GM12878 (cell line): ENCODE results near the gene AATF. TPM values are rescaled to one million over a fixed set of nuclear protein-coding genes. Genes with fewer than 3 reads are reported as not detected.

Experiments
- ATAC-seq: fragments of 200-7000 bp; cut with Tn5 transposase; 3 replicates; pipeline ENCODE4 v1.9.1; 2020; ENCODE audit warnings: mild to moderate bottlenecking, moderate library complexity
- BruUV-seq: library from RNA; stranded (reverse); fragments of 400-500 nt; replicated peaks from 2 replicates; lab custom pipeline; 2021; lab: Mats Ljungman, UMichigan
- CTCF ChIA-PET: fragments of 300-600 bp; sonication (Branson Sonifier 250); formaldehyde crosslinking; extraction: SDS; loops from one replicate; lab custom pipeline; 2021; ENCODE audit warnings: inconsistent platforms; lab: Yijun Ruan, JAX
- POLR2A ChIA-PET: fragments of 350-600 bp; formaldehyde crosslinking; extraction: SDS; loops from one replicate; lab custom pipeline; 2021; ENCODE audit warnings: inconsistent platforms; lab: Charles Lee
- RAD21 ChIA-PET: fragments of 300-600 bp; sonication (Branson Sonifier 250); formaldehyde crosslinking; loops from one replicate; lab custom pipeline; 2023; ENCODE audit warnings: antibody characterized with exemption; ENCODE audit not compliant: unreplicated experiment; lab: Charles Lee
- SMC1A ChIA-PET: fragments of 300-600 bp; sonication (Branson Sonifier 250); formaldehyde crosslinking; loops from one replicate; lab custom pipeline; 2023; ENCODE audit not compliant: unreplicated experiment, uncharacterized antibody; lab: Charles Lee
- DNase-seq: peaks from one replicate; pipeline ENCODE4 v3.0.0-alpha.2; 2011; ENCODE audit warnings: low read depth, low spot score
- FAIRE-seq: peaks from 3 replicates; lab custom pipeline; 2011; peaks lifted over from hg19 to GRCh38; lab: Jason Lieb, UNC
- H2AFZ ChIP-seq: 2 replicates; pipeline ENCODE4 v1.6.0; 2011; ENCODE audit warnings: low read depth, low read length, control low read depth; ENCODE audit not compliant: control insufficient read depth
- H3K27ac ChIP-seq: 2 replicates; pipeline ENCODE4 v1.5.1; 2011; ENCODE audit warnings: control low read depth; ENCODE audit not compliant: control insufficient read depth, insufficient read depth
- H3K27me3 ChIP-seq, 2 experiments: replicated peaks in 1 of 2; 2 replicates each; pipeline versions ENCODE4 v1.6.0 to v1.6.1; 2011; ENCODE audit warnings: low read length in 1 of 2; ENCODE audit not compliant: control insufficient read depth in 2 of 2, insufficient read depth in 2 of 2
- H3K36me3 ChIP-seq, 2 experiments: 2 replicates each; pipeline ENCODE4 v1.5.1; 2011; ENCODE audit warnings: low read length in 1 of 2; ENCODE audit not compliant: control insufficient read depth in 2 of 2, insufficient read depth in 2 of 2
- H3K4me1 ChIP-seq: 2 replicates; pipeline ENCODE4 v1.6.1; 2011; ENCODE audit warnings: mild to moderate bottlenecking, low read length, moderate library complexity, mixed read lengths; ENCODE audit not compliant: control insufficient read depth, insufficient read depth
- H3K4me2 ChIP-seq: 2 replicates; pipeline ENCODE4 v1.6.0; 2011; ENCODE audit warnings: control low read depth; ENCODE audit not compliant: control insufficient read depth, insufficient read depth
- H3K4me3 ChIP-seq: fragments of 200-600 bp; sonication (generic); 2 replicates; pipeline ENCODE4 v1.5.1; 2016
- H3K79me2 ChIP-seq: 2 replicates; pipeline ENCODE4 v1.6.0; 2011; ENCODE audit warnings: low read length; ENCODE audit not compliant: control insufficient read depth, insufficient read depth
- H3K9ac ChIP-seq: 2 replicates; pipeline ENCODE4 v1.8.0; 2011; ENCODE audit warnings: low read length, control low read depth, mixed read lengths; ENCODE audit not compliant: control insufficient read depth, insufficient read depth
- H3K9me3 ChIP-seq: replicated peaks from 3 replicates; pipeline ENCODE4 v1.5.1; 2011; ENCODE audit warnings: mild to moderate bottlenecking, low read length; ENCODE audit not compliant: control insufficient read depth, insufficient read depth
- H4K20me1 ChIP-seq: 2 replicates; pipeline ENCODE4 v1.6.0; 2011; ENCODE audit not compliant: control insufficient read depth, insufficient read depth
- BACH1 ChIP-seq: fragments of 450-650 bp; IDR thresholded peaks from 2 replicates; pipeline ENCODE4 v1.6.1; 2017; ENCODE audit warnings: mild to moderate bottlenecking, borderline replicate concordance
- CREB1 ChIP-seq: IDR thresholded peaks from 2 replicates; pipeline ENCODE4 v1.6.1; 2012; ENCODE audit warnings: low read depth, mild to moderate bottlenecking, inconsistent platforms
- EZH2 ChIP-seq: IDR thresholded peaks from 2 replicates; pipeline ENCODE4 v1.6.1; 2012; ENCODE audit warnings: low read depth, mild to moderate bottlenecking, control low read depth, inconsistent platforms, low read length, borderline replicate concordance; ENCODE audit not compliant: control insufficient read depth
- NFXL1 ChIP-seq: fragments of 450-650 bp; IDR thresholded peaks from 2 replicates; pipeline ENCODE4 v1.6.1; 2017; ENCODE audit warnings: antibody characterized with exemption, mild to moderate bottlenecking, borderline replicate concordance
- RAD21 ChIP-seq: IDR thresholded peaks from 2 replicates; pipeline ENCODE4 v1.6.1; 2011; ENCODE audit warnings: mild to moderate bottlenecking, low read depth, low read length, moderate library complexity; ENCODE audit not compliant: insufficient read depth
- RAD51 ChIP-seq: fragments of 450-650 bp; IDR thresholded peaks from 2 replicates; pipeline ENCODE4 v1.6.1; 2016; ENCODE audit warnings: moderate library complexity, mild to moderate bottlenecking, inconsistent platforms
- SUPT20H ChIP-seq: IDR thresholded peaks from 2 replicates; pipeline ENCODE4 v1.6.1; 2011; ENCODE audit warnings: low read depth, mild to moderate bottlenecking, low read length, moderate library complexity, borderline replicate concordance; ENCODE audit not compliant: control insufficient read depth
- ZBED1 ChIP-seq: IDR thresholded peaks from 2 replicates; pipeline ENCODE4 v1.6.1; 2016; ENCODE audit warnings: borderline replicate concordance
- WGBS: methylation state at CpG from one replicate; pipeline ENCODE4 v1.1.6; 2016; ENCODE audit warnings: low lambda C conversion rate; ENCODE audit not compliant: insufficient replicate concordance, insufficient coverage; ENCODE audit errors: missing lambda C conversion rate; 5-methylcytosine and 5-hydroxymethylcytosine counted together
- in situ Hi-C: fragments of 300-500 bp; cut with MboI; formaldehyde crosslinking; loops from 9 replicates; pipeline ENCODE4 v1.14.3; 2018; ENCODE audit warnings: mixed read lengths
- intact Hi-C: fragments of 100-400 bp; cut with micrococcal nuclease; formaldehyde crosslinking; loops from one replicate; pipeline ENCODE4 v1.14.2; 2022; ENCODE audit not compliant: unreplicated experiment
- polyA plus RNA-seq, 11 experiments: library from polyadenylated mRNA; depleted of rRNA in 4 of 11; unstranded in 6 of 11; stranded (reverse) in 5 of 11; fragments of >200 nt; fragmentation: Nextera tagmentation in 4 of 11; fragmentation: Illumina TruSeq in 1 of 11; extraction: Ambion mirVana in 4 of 11; extraction: Trizol in 1 of 11; gene quantifications; 1 replicate in 1 of 11; 2 replicates in 10 of 11; pipeline versions ENCODE4 v1.2.1 to v1.2.3, GENCODE V29; 2011 to 2016; ENCODE audit warnings: inconsistent platforms in 2 of 11, missing spikeins in 2 of 11, low read depth in 1 of 11
- total RNA-seq, 4 experiments: library from RNA; depleted of rRNA in 3 of 4; stranded (reverse); fragments of >200 nt in 3 of 4; fragmentation: Illumina TruSeq in 1 of 4; extraction: Trizol in 1 of 4; gene quantifications; 2 replicates each; pipeline versions ENCODE4 v1.2.1 to v1.2.3, GENCODE V29; 2013 to 2021
- TF ChIP-seq, protein P1 (sequence below), 3 experiments: IDR thresholded peaks in 2 of 3; conservative IDR thresholded peaks in 1 of 3; 2 replicates each; pipeline ENCODE4 v1.5.1; 2011; ENCODE audit warnings: low read depth in 3 of 3, low read length in 3 of 3, mild to moderate bottlenecking in 3 of 3, control low read depth in 2 of 3, moderate library complexity in 2 of 3, inconsistent platforms in 1 of 3, mixed read lengths in 1 of 3; ENCODE audit not compliant: control insufficient read depth in 2 of 3, insufficient read depth in 1 of 3; ENCODE audit errors: extremely low read depth in 1 of 3
- TF ChIP-seq, protein P2 (sequence below): fragments of 450-650 bp; formaldehyde crosslinking; IDR thresholded peaks from 2 replicates; pipeline ENCODE4 v1.4.0; 2020; ENCODE audit warnings: mild to moderate bottlenecking, moderate library complexity

The AATF gene
- total and polyA plus RNA-seq, 10 of the 15 experiments (the other 5 are each of a cell fraction or from before 2014, with no cell fraction given), result 36.8 to 110 (median 77.9) TPM

GRCh38 chr17:37079735-37080134 is 131.0 kb downstream of the AATF start:
- WGBS, result 100% methylated on average over 1 of the region's 1 CpG
- ChIA-PET POLR2A (no interaction called here), RAD21 (no interaction called here), CTCF (no interaction called here), SMC1A (interaction anchor here (0.6 kb wide), 1 partner anchor 131 kb away, joined by 3 read pairs; no protein-coding TSS in a partner anchor)
- H3K9ac ChIP-seq, result no peak overlapping the region
- no peak overlapping the region for H3K4me3 ChIP-seq
- ATAC-seq (no peak), DNase-seq (no peak), FAIRE-seq (no peak)
- no peaks in the 10 kb centered on the region for H3K4me1 ChIP-seq
- no peaks in the 10 kb centered on the region for H3K79me2 ChIP-seq
- in situ Hi-C loops (no loop called here), intact Hi-C loops (no loop called here)
- no peak overlapping the region for H2AFZ ChIP-seq
- no peak overlapping the region for H3K4me2 ChIP-seq
- no TSS peak for BruUV-seq
- H3K36me3 ChIP-seq, result no peaks in the 10 kb centered on the region
- no peak for TF ChIP-seq BACH1
- TF ChIP-seq, all 136 proteins: peak for 0
- H3K9me3 ChIP-seq, result no peaks in the 10 kb centered on the region
- H3K27ac ChIP-seq, result no peak overlapping the region
- H3K27me3 ChIP-seq, result no peaks in the 10 kb centered on the region
- no peaks in the 10 kb centered on the region for H4K20me1 ChIP-seq

- H3K36me3 ChIP-seq, result peaks cover 0 to 1% of the 10 kb centered on the region in 2 experiments; a peak in 1 of 4 replicates
- TF ChIP-seq RAD21 (no peak), CREB1 (no peak), ZBED1 (no peak), RAD51 (no peak), NFXL1 (no peak), EZH2 (no peak), SUPT20H (no peak)
- TF ChIP-seq, protein P1, sequence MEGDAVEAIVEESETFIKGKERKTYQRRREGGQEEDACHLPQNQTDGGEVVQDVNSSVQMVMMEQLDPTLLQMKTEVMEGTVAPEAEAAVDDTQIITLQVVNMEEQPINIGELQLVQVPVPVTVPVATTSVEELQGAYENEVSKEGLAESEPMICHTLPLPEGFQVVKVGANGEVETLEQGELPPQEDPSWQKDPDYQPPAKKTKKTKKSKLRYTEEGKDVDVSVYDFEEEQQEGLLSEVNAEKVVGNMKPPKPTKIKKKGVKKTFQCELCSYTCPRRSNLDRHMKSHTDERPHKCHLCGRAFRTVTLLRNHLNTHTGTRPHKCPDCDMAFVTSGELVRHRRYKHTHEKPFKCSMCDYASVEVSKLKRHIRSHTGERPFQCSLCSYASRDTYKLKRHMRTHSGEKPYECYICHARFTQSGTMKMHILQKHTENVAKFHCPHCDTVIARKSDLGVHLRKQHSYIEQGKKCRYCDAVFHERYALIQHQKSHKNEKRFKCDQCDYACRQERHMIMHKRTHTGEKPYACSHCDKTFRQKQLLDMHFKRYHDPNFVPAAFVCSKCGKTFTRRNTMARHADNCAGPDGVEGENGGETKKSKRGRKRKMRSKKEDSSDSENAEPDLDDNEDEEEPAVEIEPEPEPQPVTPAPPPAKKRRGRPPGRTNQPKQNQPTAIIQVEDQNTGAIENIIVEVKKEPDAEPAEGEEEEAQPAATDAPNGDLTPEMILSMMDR (IDR thresholded peaks at IDR 0.05 in 2 of 3, conservative IDR thresholded peaks at IDR 0.05 in 1 of 3; ENCODE audit: control insufficient read depth in 2 of 3, extremely low read depth in 1 of 3, insufficient read depth in 1 of 3, low read depth in 3 of 3, low read length in 3 of 3), result no peak
- TF ChIP-seq, protein P2, sequence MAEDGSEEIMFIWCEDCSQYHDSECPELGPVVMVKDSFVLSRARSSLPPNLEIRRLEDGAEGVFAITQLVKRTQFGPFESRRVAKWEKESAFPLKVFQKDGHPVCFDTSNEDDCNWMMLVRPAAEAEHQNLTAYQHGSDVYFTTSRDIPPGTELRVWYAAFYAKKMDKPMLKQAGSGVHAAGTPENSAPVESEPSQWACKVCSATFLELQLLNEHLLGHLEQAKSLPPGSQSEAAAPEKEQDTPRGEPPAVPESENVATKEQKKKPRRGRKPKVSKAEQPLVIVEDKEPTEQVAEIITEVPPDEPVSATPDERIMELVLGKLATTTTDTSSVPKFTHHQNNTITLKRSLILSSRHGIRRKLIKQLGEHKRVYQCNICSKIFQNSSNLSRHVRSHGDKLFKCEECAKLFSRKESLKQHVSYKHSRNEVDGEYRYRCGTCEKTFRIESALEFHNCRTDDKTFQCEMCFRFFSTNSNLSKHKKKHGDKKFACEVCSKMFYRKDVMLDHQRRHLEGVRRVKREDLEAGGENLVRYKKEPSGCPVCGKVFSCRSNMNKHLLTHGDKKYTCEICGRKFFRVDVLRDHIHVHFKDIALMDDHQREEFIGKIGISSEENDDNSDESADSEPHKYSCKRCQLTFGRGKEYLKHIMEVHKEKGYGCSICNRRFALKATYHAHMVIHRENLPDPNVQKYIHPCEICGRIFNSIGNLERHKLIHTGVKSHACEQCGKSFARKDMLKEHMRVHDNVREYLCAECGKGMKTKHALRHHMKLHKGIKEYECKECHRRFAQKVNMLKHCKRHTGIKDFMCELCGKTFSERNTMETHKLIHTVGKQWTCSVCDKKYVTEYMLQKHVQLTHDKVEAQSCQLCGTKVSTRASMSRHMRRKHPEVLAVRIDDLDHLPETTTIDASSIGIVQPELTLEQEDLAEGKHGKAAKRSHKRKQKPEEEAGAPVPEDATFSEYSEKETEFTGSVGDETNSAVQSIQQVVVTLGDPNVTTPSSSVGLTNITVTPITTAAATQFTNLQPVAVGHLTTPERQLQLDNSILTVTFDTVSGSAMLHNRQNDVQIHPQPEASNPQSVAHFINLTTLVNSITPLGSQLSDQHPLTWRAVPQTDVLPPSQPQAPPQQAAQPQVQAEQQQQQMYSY, result no peak
- intact Hi-C loops, result no loop called here
- H3K79me2 ChIP-seq, result no peaks in the 10 kb centered on the region
- in situ Hi-C loops, result no loop called here
- no peaks in the 10 kb centered on the region for H3K27me3 ChIP-seq
- ChIA-PET RAD21 (no interaction called here), CTCF (no interaction called here), SMC1A (no interaction called here), POLR2A (no interaction called here)
- ATAC-seq (no peak), DNase-seq (no peak), FAIRE-seq (no peak)
- no peak overlapping the region for H3K27ac ChIP-seq
- H3K9ac ChIP-seq, result no peak overlapping the region
- H3K4me3 ChIP-seq, result no peak overlapping the region
- no peaks in the 10 kb centered on the region for H3K4me1 ChIP-seq
- no peaks in the 10 kb centered on the region for H4K20me1 ChIP-seq
- WGBS, result 99% methylated on average over 5 of the region's 5 CpGs
- BruUV-seq, result no TSS peak
- no peak overlapping the region for H2AFZ ChIP-seq
- no peak overlapping the region for H3K4me2 ChIP-seq
- no peaks in the 10 kb centered on the region for H3K9me3 ChIP-seq
These were observed 132.5 kb downstream of the AATF start for GRCh38 chr17:37081287-37081686.
